Measurements from ENCODE around the gene RFX4. TPM values are rescaled to one million over a fixed set of nuclear protein-coding genes. Genes with fewer than 3 reads are reported as not detected.

Gene RFX4
- total and polyA plus RNA-seq, 3 donors from 2014 or later = 52.7 to 217 (median 86.4) TPM

GRCh38 chr12:106710143-106710893 is 127.5 kb downstream of the RFX4 start:
- Histone ChIP-seq H3K4me3 (no peak overlapping the region), H3K36me3 (ENCODE audit: low read depth, missing control alignments) (no peaks in the 10 kb centered on the region), H3K27ac (no peak overlapping the region), H3K9me3 (no peaks in the 10 kb centered on the region), H3K4me1 (no peaks in the 10 kb centered on the region), H3K27me3 (no peaks in the 10 kb centered on the region)
- intact Hi-C loops (cut with DNase I; ENCODE audit: low total_unique reads) = no loop called here
- DNase-seq = no peak
- 66 to 73% methylated on average over 10 of the region's 10 CpGs for WGBS, 2 donors
- TF ChIP-seq CTCF (IDR thresholded peaks at IDR 0.05) = no peak
- TF ChIP-seq POLR2A (IDR thresholded peaks at IDR 0.05) = no peak

- 72 to 88% methylated on average over 3 of the region's 3 CpGs for WGBS, 2 donors
- no peak for TF ChIP-seq CTCF (IDR thresholded peaks at IDR 0.05)
- TF ChIP-seq POLR2A (IDR thresholded peaks at IDR 0.05) = no peak
Measured at GRCh38 chr12:106711316-106711715, 128.5 kb downstream of the RFX4 start.

GRCh38 chr12:106712768-106713167 is 130.0 kb downstream of the RFX4 start:
- no peak for TF ChIP-seq POLR2A (IDR thresholded peaks at IDR 0.05)
- TF ChIP-seq CTCF (IDR thresholded peaks at IDR 0.05) = no peak
- intact Hi-C loops (cut with DNase I; ENCODE audit: low total_unique reads) = no loop called here
- DNase-seq = no peak

More at GRCh38 chr12:106711316-106711715, 128.5 kb downstream of the RFX4 start:
- Histone ChIP-seq H3K27me3 (no peaks in the 10 kb centered on the region), H3K4me3 (no peak overlapping the region), H3K36me3 (ENCODE audit: low read depth, missing control alignments) (no peaks in the 10 kb centered on the region), H3K4me1 (no peaks in the 10 kb centered on the region), H3K9me3 (no peaks in the 10 kb centered on the region), H3K27ac (no peak overlapping the region)
- intact Hi-C loops (cut with DNase I; ENCODE audit: low total_unique reads) = no loop called here
- no peak for DNase-seq

GRCh38 chr12:106714926-106715325 is 132.1 kb downstream of the RFX4 start:
- no peaks in the 10 kb centered on the region for H3K27me3 ChIP-seq
- no peaks in the 10 kb centered on the region for H3K9me3 ChIP-seq
- H3K36me3 ChIP-seq (ENCODE audit: low read depth, missing control alignments) = no peaks in the 10 kb centered on the region
- H3K27ac ChIP-seq = no peak overlapping the region
- TF ChIP-seq CTCF (IDR thresholded peaks at IDR 0.05) (no peak), POLR2A (IDR thresholded peaks at IDR 0.05) (no peak)
- 88 to 97% methylated on average over 3 of the region's 3 CpGs for WGBS, 2 donors
- H3K4me3 ChIP-seq = no peak overlapping the region
- H3K4me1 ChIP-seq = no peaks in the 10 kb centered on the region
- DNase-seq = no peak
- intact Hi-C loops (cut with DNase I; ENCODE audit: low total_unique reads) = no loop called here

More at GRCh38 chr12:106712768-106713167, 130.0 kb downstream of the RFX4 start:
- Histone ChIP-seq H3K27me3 (no peaks in the 10 kb centered on the region), H3K36me3 (ENCODE audit: low read depth, missing control alignments) (no peaks in the 10 kb centered on the region), H3K4me3 (no peak overlapping the region), H3K4me1 (no peaks in the 10 kb centered on the region), H3K27ac (no peak overlapping the region), H3K9me3 (no peaks in the 10 kb centered on the region)
- whole genome bisulfite sequencing, 2 donors = 87 to 97% methylated on average over 8 of the region's 8 CpGs

- no peak for TF ChIP-seq CTCF (IDR thresholded peaks at IDR 0.05)
- no peak for TF ChIP-seq POLR2A (IDR thresholded peaks at IDR 0.05)
- no peaks in the 10 kb centered on the region for H3K27me3 ChIP-seq
- no peaks in the 10 kb centered on the region for H3K36me3 ChIP-seq (ENCODE audit: low read depth, missing control alignments)
- no peak for DNase-seq
- WGBS, 2 donors = 87 to 90% methylated on average over 4 of the region's 4 CpGs
- H3K27ac ChIP-seq = no peak overlapping the region
- no peaks in the 10 kb centered on the region for H3K9me3 ChIP-seq
- intact Hi-C loops (cut with DNase I; ENCODE audit: low total_unique reads) = no loop called here
- no peak overlapping the region for H3K4me3 ChIP-seq
- no peaks in the 10 kb centered on the region for H3K4me1 ChIP-seq
Measured at GRCh38 chr12:106715582-106715981, 132.8 kb downstream of the RFX4 start.

Measured in testis (tissue), 3 donors.